HG03066 (cell line): ENCODE results near the gene SDCBP2.

Experiments
- ATAC-seq: cut with Tn5 transposase; IDR thresholded peaks from one replicate; pipeline ENCODE4 v1.9.1; 2021; ENCODE audit warnings: low read depth; ENCODE audit not compliant: unreplicated experiment

Gene SDCBP2

DNA sequence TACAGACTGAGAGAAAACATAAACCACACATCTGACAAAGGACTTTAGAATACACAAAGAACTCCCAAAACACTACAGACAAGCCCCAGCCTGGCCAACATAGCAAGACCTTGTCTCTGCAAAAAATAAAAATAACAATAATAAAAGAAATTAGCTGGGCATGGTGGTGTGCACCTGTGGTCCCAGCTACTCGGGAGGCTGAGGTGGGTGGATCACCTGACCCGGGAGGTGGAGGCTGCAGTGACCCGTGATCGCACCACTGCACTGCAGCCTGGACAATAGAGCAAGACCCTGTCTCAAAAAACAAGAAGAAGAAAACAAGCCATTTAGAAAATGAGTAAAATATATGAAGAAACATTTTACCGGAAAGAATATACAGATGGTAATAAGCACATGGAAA is 13.1 kb downstream of the SDCBP2 start:
- ATAC-seq, result no peak

DNA sequence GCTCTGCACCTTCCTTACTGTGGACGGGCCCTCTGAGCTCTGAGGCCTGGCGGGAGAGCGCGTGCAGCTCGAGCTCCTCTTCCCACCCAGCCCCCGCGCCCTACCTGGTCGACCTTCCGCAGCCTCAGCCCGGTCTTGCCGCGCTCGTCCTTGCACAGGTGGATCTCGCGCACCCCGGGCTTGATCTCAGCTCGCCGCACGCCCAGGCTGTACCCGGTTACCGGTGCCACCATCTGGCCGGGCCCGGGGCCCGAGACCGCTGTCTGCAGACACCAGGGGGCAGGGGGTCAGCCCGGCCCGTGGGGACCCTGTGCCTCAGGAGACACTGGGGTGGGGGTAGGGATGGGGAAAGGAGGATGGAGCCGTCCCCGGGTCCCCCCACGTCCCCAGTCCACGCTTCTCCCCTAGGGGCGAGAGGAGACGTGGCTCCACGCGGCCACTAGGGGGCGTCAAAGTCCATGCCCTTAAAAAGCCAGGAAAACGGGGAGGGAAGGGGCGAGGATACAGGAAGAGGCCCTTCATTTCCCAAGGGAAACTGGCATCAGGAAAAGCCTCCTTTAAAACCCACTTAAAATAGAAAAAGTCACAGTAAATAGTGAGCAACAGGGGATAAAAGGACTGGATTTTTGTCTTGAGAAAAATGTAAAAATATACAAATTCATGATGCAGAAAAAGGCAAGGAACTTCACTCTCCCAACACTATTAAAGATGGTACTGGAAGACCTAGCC is 15.5 kb downstream of the SDCBP2 start:
- ATAC-seq, result no peak

GRCh38 chr20:1312904-1313235 is 16.1 kb downstream of the SDCBP2 start:
- ATAC-seq, result no peak

GRCh38 chr20:1312308-1312707 is 16.6 kb downstream of the SDCBP2 start:
- ATAC-seq, result no peak

DNA sequence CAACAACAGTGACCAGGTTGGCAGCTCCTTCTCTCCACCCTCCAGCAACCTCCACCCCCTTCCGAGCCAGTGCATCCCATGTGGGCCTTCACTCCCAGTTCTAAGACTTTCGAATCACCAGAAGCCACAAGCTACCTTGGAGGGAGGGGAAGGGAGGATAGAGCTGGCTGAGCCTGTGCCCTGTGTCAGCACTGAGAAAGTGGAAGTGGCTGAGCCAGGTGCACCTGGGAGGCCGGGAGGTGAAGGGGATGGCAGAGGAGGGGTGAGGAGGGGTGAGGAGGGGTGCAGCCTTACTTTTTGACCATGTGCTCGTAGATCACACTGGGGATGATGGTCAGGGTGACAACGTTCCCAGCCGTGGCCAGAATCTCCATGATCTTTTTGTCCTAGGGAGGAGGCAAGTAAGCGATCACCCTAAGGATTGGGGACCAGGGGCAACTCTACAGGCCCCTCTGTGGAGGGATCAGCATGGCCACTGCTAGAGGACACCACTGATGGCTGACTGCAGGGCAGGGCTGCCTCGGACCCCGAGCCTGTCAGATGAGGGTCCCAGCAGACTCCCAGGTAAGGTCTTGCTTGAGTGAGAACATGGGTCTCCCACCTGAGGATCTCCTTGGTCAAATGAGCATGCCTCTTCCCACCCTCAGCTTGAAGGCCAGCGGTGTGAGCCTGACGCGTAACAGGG is 18.3 kb downstream of the SDCBP2 start:
- ATAC-seq, result no peak

- ATAC-seq, result no peak
These were observed 18.9 kb downstream of the SDCBP2 start for GRCh38 chr20:1310071-1310470.

- ATAC-seq, result no peak
These were observed 19.5 kb downstream of the SDCBP2 start for GRCh38 chr20:1309439-1309847.

- ATAC-seq, result no peak
These were observed 20.2 kb downstream of the SDCBP2 start for GRCh38 chr20:1308702-1309095.

- ATAC-seq, result no peak
These were observed 20.8 kb downstream of the SDCBP2 start for GRCh38 chr20:1308067-1308701.

DNA sequence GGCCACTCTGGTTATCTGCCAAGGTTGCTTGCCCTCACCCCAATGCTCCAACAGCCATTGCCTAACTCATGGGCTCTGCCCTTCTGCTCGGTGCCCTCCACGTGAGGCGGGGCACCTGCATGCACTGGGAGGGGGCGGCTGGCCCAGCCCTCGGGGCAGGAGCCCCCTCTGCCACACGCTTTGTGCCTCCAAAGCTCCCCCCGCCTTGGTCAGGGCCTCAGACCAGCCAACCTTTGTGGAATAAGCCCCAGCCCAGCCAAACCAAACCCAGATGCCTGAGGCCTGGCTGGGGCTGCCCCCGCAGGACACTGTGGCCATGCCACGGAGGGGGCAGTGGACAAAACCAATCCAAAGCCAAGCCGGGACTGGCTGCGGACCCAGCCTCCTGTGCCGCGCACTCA is 21.4 kb downstream of the SDCBP2 start:
- ATAC-seq, result no peak

GRCh38 chr20:1307171-1307570 is 21.8 kb downstream of the SDCBP2 start:
- ATAC-seq, result no peak

- no peak for ATAC-seq
These were observed 22.4 kb downstream of the SDCBP2 start for GRCh38 chr20:1306316-1307135.

DNA sequence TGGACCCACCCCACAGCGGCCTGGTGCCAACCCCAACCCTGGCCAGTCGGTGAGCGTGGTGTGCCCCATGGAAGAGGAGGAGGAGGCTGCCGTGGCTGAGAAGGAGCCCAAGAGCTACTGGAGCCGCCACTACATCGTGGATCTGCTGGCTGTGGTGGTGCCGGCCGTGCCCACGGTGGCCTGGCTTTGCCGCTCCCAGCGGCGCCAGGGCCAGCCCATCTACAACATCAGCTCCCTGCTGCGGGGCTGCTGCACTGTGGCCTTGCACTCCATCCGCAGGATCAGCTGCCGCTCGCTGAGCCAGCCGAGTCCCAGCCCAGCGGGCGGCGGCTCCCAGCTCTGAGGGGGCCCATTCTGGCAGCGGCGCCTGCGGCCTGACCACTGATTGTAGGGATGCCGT is 23.2 kb downstream of the SDCBP2 start:
- no peak for ATAC-seq

- no peak for ATAC-seq
These were observed 24.0 kb downstream of the SDCBP2 start for GRCh38 chr20:1304710-1305515.

DNA sequence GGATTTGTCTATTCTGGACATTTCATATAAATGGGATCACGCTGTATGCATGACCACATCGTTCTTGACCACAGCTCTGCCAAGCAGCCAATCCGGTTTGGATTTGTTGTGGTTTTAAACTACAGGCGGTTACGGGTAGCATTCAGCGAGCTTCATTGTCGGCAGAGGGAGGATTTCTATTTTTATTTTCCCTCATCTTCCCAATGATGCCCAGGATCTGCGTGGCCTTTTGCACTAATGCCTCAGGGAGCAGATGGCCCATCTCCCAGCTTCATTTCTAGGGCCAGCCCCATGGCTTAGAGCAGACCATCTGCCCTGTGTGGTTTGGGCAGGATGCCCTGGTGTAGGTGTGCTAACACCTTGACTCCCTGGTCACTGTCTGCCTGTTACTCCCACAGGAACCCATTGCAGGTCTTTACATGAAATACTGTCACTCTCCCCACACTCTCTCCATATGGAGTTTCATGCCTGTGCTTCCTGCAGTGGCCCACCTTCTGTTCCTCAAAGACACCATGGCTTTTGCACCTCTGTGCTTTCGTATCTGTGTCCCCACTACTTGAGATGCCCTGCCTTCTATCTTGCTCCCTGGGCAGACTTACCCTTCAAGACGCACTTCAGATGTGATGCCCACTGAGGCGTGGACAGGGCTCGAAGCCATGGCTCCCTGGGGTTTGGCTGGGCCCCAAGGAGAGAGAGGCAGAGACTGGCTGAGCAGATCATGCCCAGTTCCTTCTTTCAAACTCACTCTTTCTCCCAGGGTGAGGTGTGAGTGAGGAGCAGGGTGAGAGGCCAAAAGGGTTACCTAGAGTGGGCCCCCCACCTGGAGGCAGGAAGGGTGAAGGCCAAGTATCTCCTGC is 26.0 kb downstream of the SDCBP2 start:
- ATAC-seq, result no peak

- ATAC-seq, result no peak
These were observed 27.9 kb downstream of the SDCBP2 start for GRCh38 chr20:1301031-1301529.

DNA sequence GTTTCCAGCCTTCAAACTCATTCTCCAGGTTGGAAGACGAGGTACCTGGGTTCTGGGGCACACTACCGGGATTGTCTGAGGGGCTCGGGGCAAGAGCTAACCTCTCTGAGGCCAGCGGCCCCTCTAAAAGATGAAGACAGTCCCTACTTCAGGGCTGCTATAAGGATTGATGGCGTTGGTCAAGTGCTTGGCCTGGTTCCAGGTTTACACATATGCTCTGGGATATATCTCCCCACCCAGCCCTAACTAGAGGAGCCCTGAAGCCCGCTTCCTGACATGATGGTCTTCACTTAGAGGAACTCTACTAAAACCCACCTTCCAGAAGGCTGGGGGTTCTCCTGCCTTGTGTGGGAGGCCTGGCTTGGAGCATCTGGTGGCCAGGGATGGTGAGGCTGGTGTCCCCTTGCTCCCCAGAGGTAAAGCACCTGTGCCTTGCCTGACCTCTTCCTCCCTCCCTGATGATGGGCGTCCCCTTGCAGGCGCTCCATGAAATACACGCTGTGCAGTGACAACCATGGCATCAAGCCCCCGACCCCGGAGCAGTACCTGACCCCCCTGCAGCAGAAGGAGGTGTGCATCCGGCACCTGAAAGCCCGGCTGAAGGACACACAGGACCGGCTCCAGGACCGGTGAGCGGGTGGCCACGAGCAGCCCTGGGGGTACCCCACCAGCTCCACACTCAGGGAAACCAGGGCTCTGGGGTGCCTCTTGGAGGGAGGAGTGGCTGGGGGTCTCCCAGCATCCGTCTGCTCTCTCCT is 28.7 kb downstream of the SDCBP2 start:
- no peak for ATAC-seq

DNA sequence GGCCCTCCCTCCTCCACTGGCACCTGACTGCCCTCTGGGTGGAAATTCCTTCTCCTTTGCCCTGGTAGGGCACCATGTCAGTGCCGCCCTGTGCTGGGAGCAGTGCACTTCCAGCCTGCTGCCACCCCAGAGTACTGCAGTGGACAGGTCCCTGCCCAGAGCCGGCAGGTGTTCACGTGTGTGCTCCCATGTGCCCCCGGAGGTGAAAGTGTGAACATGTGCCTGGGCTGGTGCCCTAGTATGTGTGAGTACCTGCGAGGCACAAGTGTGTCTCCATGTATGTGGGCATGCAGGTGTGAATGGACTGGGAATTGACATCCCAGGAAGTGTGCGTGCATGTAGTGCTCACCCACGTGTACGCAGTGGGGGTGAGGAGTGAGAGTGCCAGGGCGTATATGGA is 29.4 kb downstream of the SDCBP2 start:
- ATAC-seq, result no peak
